HG02840 (cell line): ENCODE data around the gene ZNF12.

ENCODE experiments used
- ATAC-seq: cut with Tn5 transposase; IDR thresholded peaks from one replicate; pipeline ENCODE4 v1.9.1; 2021; ENCODE audit warnings: mild to moderate bottlenecking, moderate library complexity, moderate number of reproducible peaks; ENCODE audit not compliant: unreplicated experiment, low FRiP score

ZNF12 gene

GRCh38 chr7:6648066-6648814 is 58.5 kb downstream of the ZNF12 start:
- ATAC-seq = no peak

GRCh38 chr7:6647541-6647940 is 59.2 kb downstream of the ZNF12 start:
- ATAC-seq = no peak

- ATAC-seq = no peak
These were observed 59.7 kb downstream of the ZNF12 start for GRCh38 chr7:6647080-6647479.

- no peak for ATAC-seq
These were observed 60.3 kb downstream of the ZNF12 start for GRCh38 chr7:6646465-6646864.

- no peak for ATAC-seq
These were observed 62.0 kb downstream of the ZNF12 start for GRCh38 chr7:6644728-6645127.

- no peak for ATAC-seq
These were observed 62.7 kb downstream of the ZNF12 start for GRCh38 chr7:6643915-6644625.

GRCh38 chr7:6642861-6643640 is 63.7 kb downstream of the ZNF12 start:
- ATAC-seq = no peak

- ATAC-seq = no peak
These were observed 64.4 kb downstream of the ZNF12 start for GRCh38 chr7:6642239-6642839.

GRCh38 chr7:6641305-6642035 is 65.3 kb downstream of the ZNF12 start:
- ATAC-seq = no peak

- ATAC-seq = no peak
These were observed 66.5 kb downstream of the ZNF12 start for GRCh38 chr7:6640246-6640721.

GRCh38 chr7:6639627-6640026 is 67.1 kb downstream of the ZNF12 start:
- no peak for ATAC-seq

GRCh38 chr7:6639032-6639431 is 67.7 kb downstream of the ZNF12 start:
- no peak for ATAC-seq
